GM12878 (cell line): Measurements from ENCODE around the gene IPPK. TPM values are rescaled to one million over a fixed set of nuclear protein-coding genes. Genes with fewer than 3 reads are reported as not detected.
A peak's percentile ranks its signal among the peaks of the same experiment; 100 is the strongest.

Experiments used
- ATAC-seq: fragments of 200-7000 bp; cut with Tn5 transposase; 3 replicates; pipeline ENCODE4 v1.9.1; 2020; ENCODE audit warnings: mild to moderate bottlenecking, moderate library complexity
- BruUV-seq: library from RNA; stranded (reverse); fragments of 400-500 nt; replicated peaks from 2 replicates; lab custom pipeline; 2021; lab: Mats Ljungman, UMichigan
- CTCF ChIA-PET: fragments of 300-600 bp; sonication (Branson Sonifier 250); formaldehyde crosslinking; extraction: SDS; loops from one replicate; lab custom pipeline; 2021; ENCODE audit warnings: inconsistent platforms; lab: Yijun Ruan, JAX
- POLR2A ChIA-PET: fragments of 350-600 bp; formaldehyde crosslinking; extraction: SDS; loops from one replicate; lab custom pipeline; 2021; ENCODE audit warnings: inconsistent platforms; lab: Charles Lee
- RAD21 ChIA-PET: fragments of 300-600 bp; sonication (Branson Sonifier 250); formaldehyde crosslinking; loops from one replicate; lab custom pipeline; 2023; ENCODE audit warnings: antibody characterized with exemption; ENCODE audit not compliant: unreplicated experiment; lab: Charles Lee
- SMC1A ChIA-PET: fragments of 300-600 bp; sonication (Branson Sonifier 250); formaldehyde crosslinking; loops from one replicate; lab custom pipeline; 2023; ENCODE audit not compliant: unreplicated experiment, uncharacterized antibody; lab: Charles Lee
- DNase-seq: peaks from one replicate; pipeline ENCODE4 v3.0.0-alpha.2; 2011; ENCODE audit warnings: low read depth, low spot score
- FAIRE-seq: peaks from 3 replicates; lab custom pipeline; 2011; peaks lifted over from hg19 to GRCh38; lab: Jason Lieb, UNC
- H2AFZ ChIP-seq: 2 replicates; pipeline ENCODE4 v1.6.0; 2011; ENCODE audit warnings: low read depth, low read length, control low read depth; ENCODE audit not compliant: control insufficient read depth
- H3K27ac ChIP-seq: 2 replicates; pipeline ENCODE4 v1.5.1; 2011; ENCODE audit warnings: control low read depth; ENCODE audit not compliant: control insufficient read depth, insufficient read depth
- H3K27me3 ChIP-seq, 2 experiments: replicated peaks in 1 of 2; 2 replicates each; pipeline versions ENCODE4 v1.6.0 to v1.6.1; 2011; ENCODE audit warnings: low read length in 1 of 2; ENCODE audit not compliant: control insufficient read depth in 2 of 2, insufficient read depth in 2 of 2
- H3K36me3 ChIP-seq, 2 experiments: 2 replicates each; pipeline ENCODE4 v1.5.1; 2011; ENCODE audit warnings: low read length in 1 of 2; ENCODE audit not compliant: control insufficient read depth in 2 of 2, insufficient read depth in 2 of 2
- H3K4me1 ChIP-seq: 2 replicates; pipeline ENCODE4 v1.6.1; 2011; ENCODE audit warnings: mild to moderate bottlenecking, low read length, moderate library complexity, mixed read lengths; ENCODE audit not compliant: control insufficient read depth, insufficient read depth
- H3K4me2 ChIP-seq: 2 replicates; pipeline ENCODE4 v1.6.0; 2011; ENCODE audit warnings: control low read depth; ENCODE audit not compliant: control insufficient read depth, insufficient read depth
- H3K4me3 ChIP-seq: fragments of 200-600 bp; sonication (generic); 2 replicates; pipeline ENCODE4 v1.5.1; 2016
- H3K79me2 ChIP-seq: 2 replicates; pipeline ENCODE4 v1.6.0; 2011; ENCODE audit warnings: low read length; ENCODE audit not compliant: control insufficient read depth, insufficient read depth
- H3K9ac ChIP-seq: 2 replicates; pipeline ENCODE4 v1.8.0; 2011; ENCODE audit warnings: low read length, control low read depth, mixed read lengths; ENCODE audit not compliant: control insufficient read depth, insufficient read depth
- H3K9me3 ChIP-seq: replicated peaks from 3 replicates; pipeline ENCODE4 v1.5.1; 2011; ENCODE audit warnings: mild to moderate bottlenecking, low read length; ENCODE audit not compliant: control insufficient read depth, insufficient read depth
- H4K20me1 ChIP-seq: 2 replicates; pipeline ENCODE4 v1.6.0; 2011; ENCODE audit not compliant: control insufficient read depth, insufficient read depth
- BCL11A ChIP-seq: IDR thresholded peaks from 2 replicates; pipeline ENCODE4 v1.6.1; 2011; ENCODE audit warnings: low read depth, low read length
- BCL3 ChIP-seq: IDR thresholded peaks from 2 replicates; pipeline ENCODE4 v1.6.1; 2011; ENCODE audit warnings: borderline replicate concordance, low read depth, mild to moderate bottlenecking, moderate library complexity, low read length; ENCODE audit not compliant: insufficient read depth, poor library complexity, severe bottlenecking
- POLR2A ChIP-seq: IDR thresholded peaks from 2 replicates; pipeline ENCODE4 v1.6.1; 2011; ENCODE audit warnings: low read depth, mild to moderate bottlenecking, low read length
- SPI1 ChIP-seq: IDR thresholded peaks from 2 replicates; pipeline ENCODE4 v1.6.1; 2011; ENCODE audit warnings: low read depth, mild to moderate bottlenecking, low read length, moderate library complexity, borderline replicate concordance; ENCODE audit not compliant: insufficient read depth
- TBL1XR1 ChIP-seq: IDR thresholded peaks from 2 replicates; pipeline ENCODE4 v1.6.1; 2012; ENCODE audit warnings: low read depth, low read length, improper control_type of control experiment
- USF2 ChIP-seq: IDR thresholded peaks from 2 replicates; pipeline ENCODE4 v1.6.1; 2011; ENCODE audit warnings: low read depth, low read length, improper control_type of control experiment, borderline replicate concordance
- ZBTB40 ChIP-seq: fragments of 450-650 bp; IDR thresholded peaks from 2 replicates; pipeline ENCODE4 v1.6.1; 2016; ENCODE audit warnings: mild to moderate bottlenecking, moderate library complexity, borderline replicate concordance
- WGBS: methylation state at CpG from one replicate; pipeline ENCODE4 v1.1.6; 2016; ENCODE audit warnings: low lambda C conversion rate; ENCODE audit not compliant: insufficient replicate concordance, insufficient coverage; ENCODE audit errors: missing lambda C conversion rate; 5-methylcytosine and 5-hydroxymethylcytosine counted together
- in situ Hi-C: fragments of 300-500 bp; cut with MboI; formaldehyde crosslinking; loops from 9 replicates; pipeline ENCODE4 v1.14.3; 2018; ENCODE audit warnings: mixed read lengths
- intact Hi-C: fragments of 100-400 bp; cut with micrococcal nuclease; formaldehyde crosslinking; loops from one replicate; pipeline ENCODE4 v1.14.2; 2022; ENCODE audit not compliant: unreplicated experiment
- polyA plus RNA-seq, 11 experiments: library from polyadenylated mRNA; depleted of rRNA in 4 of 11; unstranded in 6 of 11; stranded (reverse) in 5 of 11; fragments of >200 nt; fragmentation: Nextera tagmentation in 4 of 11; fragmentation: Illumina TruSeq in 1 of 11; extraction: Ambion mirVana in 4 of 11; extraction: Trizol in 1 of 11; gene quantifications; 1 replicate in 1 of 11; 2 replicates in 10 of 11; pipeline versions ENCODE4 v1.2.1 to v1.2.3, GENCODE V29; 2011 to 2016; ENCODE audit warnings: inconsistent platforms in 2 of 11, missing spikeins in 2 of 11, low read depth in 1 of 11
- total RNA-seq, 4 experiments: library from RNA; depleted of rRNA in 3 of 4; stranded (reverse); fragments of >200 nt in 3 of 4; fragmentation: Illumina TruSeq in 1 of 4; extraction: Trizol in 1 of 4; gene quantifications; 2 replicates each; pipeline versions ENCODE4 v1.2.1 to v1.2.3, GENCODE V29; 2013 to 2021

Gene IPPK
- total and polyA plus RNA-seq, 10 of the 15 experiments (the other 5 are each of a cell fraction or from before 2014, with no cell fraction given), result 2.1 to 22.1 (median 11.4) TPM

- peak; percentile 99 for TF ChIP-seq ZBTB40
- TF ChIP-seq SPI1, result no peak
Measured at GRCh38 chr9:92669890-92670708, at the start of gene IPPK (continued).

GRCh38 chr9:92719028-92719647 is 49.2 kb upstream of the IPPK start:
- Histone ChIP-seq H3K4me1 (peaks cover 40% of the 10 kb centered on the region), H3K36me3 (peaks cover 37 to 65% of the 10 kb centered on the region in 2 experiments), H3K9ac (no peak overlapping the region), H3K27me3 (no peaks in the 10 kb centered on the region), H4K20me1 (no peaks in the 10 kb centered on the region; the same call in none of the 2 replicates), H3K27ac (no peak overlapping the region), H3K4me3 (no peak overlapping the region), H3K4me2 (no peak overlapping the region), H3K9me3 (no peaks in the 10 kb centered on the region), H2AFZ (no peak overlapping the region), H3K79me2 (peaks cover 2% of the 10 kb centered on the region; the same call in 1 of the 2 replicates)
- ChIA-PET SMC1A (no interaction called here), CTCF (interaction anchor here (10.7 kb wide), 1 partner anchor 71 kb away, joined by 156 read pairs; no protein-coding TSS in a partner anchor), RAD21 (interaction anchor here (2.3 kb wide), 1 partner anchor 10 kb away, joined by 8 read pairs; no protein-coding TSS in a partner anchor), POLR2A (interaction anchor here (0.6 to 1.0 kb wide), 2 partner anchors 21 to 48 kb away, joined by 3 read pairs; no protein-coding TSS in a partner anchor)
- intact Hi-C loops (no loop called here), in situ Hi-C loops (loop anchor here (5.0 kb wide), 1 partner anchor 73 kb away; no protein-coding TSS in a partner anchor)
- peak; percentile 27 for TF ChIP-seq BCL3
- no peak for TF ChIP-seq TBL1XR1
- TF ChIP-seq BCL11A, result no peak
- TF ChIP-seq USF2, result no peak
- TF ChIP-seq POLR2A, result 0 out of 2 replicates have a peak, but pooled peaks have one; percentile 13
- ATAC-seq (no peak), DNase-seq (no peak), FAIRE-seq (no peak)
- no TSS peak for BruUV-seq
- 98% methylated on average over 34 of the region's 34 CpGs for WGBS
